ENCODE results near the gene CAT. TPM values are rescaled to one million over a fixed set of nuclear protein-coding genes. Genes with fewer than 3 reads are reported as not detected.

Gene CAT
- polyA plus RNA-seq, 1 of the 3 experiments (the other 2 are of a cell fraction), result 26.6 TPM

- no peak overlapping the region for H3K9ac ChIP-seq
- no peak for DNase-seq
- TF ChIP-seq RAD21 (IDR thresholded peaks at IDR 0.05; ENCODE audit: low read length), result no peak
- TF ChIP-seq USF1 (IDR thresholded peaks at IDR 0.05; ENCODE audit: borderline replicate concordance, low read depth), result no peak
- no peak for TF ChIP-seq ZBTB33 (IDR thresholded peaks at IDR 0.05; ENCODE audit: borderline replicate concordance, low read depth)
- TF ChIP-seq IRF3 (IDR thresholded peaks at IDR 0.05; ENCODE audit: low read depth, low read length), result no peak
- no peak for TF ChIP-seq FOXJ3 (CRISPR knock-in tag; IDR thresholded peaks at IDR 0.05)
- no peak for TF ChIP-seq YY1 (IDR thresholded peaks at IDR 0.05; ENCODE audit: low read depth)
- no peaks in the 10 kb centered on the region for H3K9me3 ChIP-seq
- no peaks in the 10 kb centered on the region; the same call in 1 of the 2 replicates for H3K27me3 ChIP-seq (ENCODE audit: insufficient read depth)
- H2AFZ ChIP-seq (ENCODE audit: low read depth), result no peak overlapping the region
- H3K4me2 ChIP-seq, result no peak overlapping the region
- no peaks in the 10 kb centered on the region for H3F3A ChIP-seq (replicated peaks; ENCODE audit: insufficient read depth)
- no peak overlapping the region for H3K4me3 ChIP-seq (ENCODE audit: low read depth in 2 of 2, low read length in 1 of 2)
- POLR2A ChIA-PET, result no interaction called here
- H4K20me1 ChIP-seq (ENCODE audit: insufficient read depth), result no peaks in the 10 kb centered on the region
- H3K9me2 ChIP-seq, result no peaks in the 10 kb centered on the region
- no peaks in the 10 kb centered on the region; a peak in 1 of 4 replicates for H3K4me1 ChIP-seq (ENCODE audit: control insufficient read depth in 1 of 2, insufficient read depth in 2 of 2, low read depth in 1 of 2, low read length in 1 of 2)
- WGBS (ENCODE audit: low lambda C conversion rate), result 58% methylated on average over 2 of the region's 2 CpGs
- CTCF ChIA-PET, result interaction anchor here (0.6 to 1.6 kb wide), 6 partner anchors 10 to 648 kb away, joined by 3 to 5 read pairs (median 3); no protein-coding TSS in a partner anchor
- no peaks in the 10 kb centered on the region for H3K79me2 ChIP-seq (ENCODE audit: insufficient read depth)
- H3K36me3 ChIP-seq (replicated peaks in 1 of 2; ENCODE audit: control insufficient read depth in 1 of 2, insufficient read depth in 2 of 2, low read length in 1 of 2), result no peaks in the 10 kb centered on the region
- H3K27ac ChIP-seq (ENCODE audit: low read depth in 2 of 2, low read length in 1 of 2), result no peak overlapping the region
Observed at GRCh38 chr11:34490304-34490703, 51.6 kb downstream of the CAT start.

- no peak overlapping the region for H3K4me2 ChIP-seq
- TF ChIP-seq RAD21 (IDR thresholded peaks at IDR 0.05; ENCODE audit: low read length) (peak; percentile 85), CTCF (IDR thresholded peaks at IDR 0.05) (peak; percentile 89), SMC3 (IDR thresholded peaks at IDR 0.05; ENCODE audit: low read depth, low read length) (peak; percentile 63), IRF3 (IDR thresholded peaks at IDR 0.05; ENCODE audit: low read depth, low read length) (no peak), FOXM1 (IDR thresholded peaks at IDR 0.05; ENCODE audit: low read depth) (no peak), POLR2AphosphoS5 (IDR thresholded peaks at IDR 0.05; ENCODE audit: low read depth, low read length) (no peak)
- ChIA-PET CTCF (interaction anchor here (0.6 to 4.1 kb wide), 63 partner anchors 8 to 899 kb away, joined by 3 to 68 read pairs (median 4); partner anchors contain the start of genes CAT and ELF5), POLR2A (no interaction called here)
- H3K4me3 ChIP-seq (ENCODE audit: low read depth in 2 of 2, low read length in 1 of 2), result no peak overlapping the region
- no peaks in the 10 kb centered on the region for H3K36me3 ChIP-seq (replicated peaks in 1 of 2; ENCODE audit: control insufficient read depth in 1 of 2, insufficient read depth in 2 of 2, low read length in 1 of 2)
- H3K27me3 ChIP-seq (ENCODE audit: insufficient read depth), result no peaks in the 10 kb centered on the region; the same call in 1 of the 2 replicates
- H3K27ac ChIP-seq (ENCODE audit: low read depth in 2 of 2, low read length in 1 of 2), result no peak overlapping the region
- H3K9me2 ChIP-seq, result no peaks in the 10 kb centered on the region
- H3K79me2 ChIP-seq (ENCODE audit: insufficient read depth), result no peaks in the 10 kb centered on the region
- H2AFZ ChIP-seq (ENCODE audit: low read depth), result peak overlapping the region; percentile 3; the same call in 1 of the 2 replicates
- no peaks in the 10 kb centered on the region; a peak in 1 of 4 replicates for H3K4me1 ChIP-seq (ENCODE audit: control insufficient read depth in 1 of 2, insufficient read depth in 2 of 2, low read depth in 1 of 2, low read length in 1 of 2)
- no peaks in the 10 kb centered on the region for H3F3A ChIP-seq (replicated peaks; ENCODE audit: insufficient read depth)
- DNase-seq, result peak; percentile 72
- H4K20me1 ChIP-seq (ENCODE audit: insufficient read depth), result no peaks in the 10 kb centered on the region
- H3K9me3 ChIP-seq, result no peaks in the 10 kb centered on the region
- WGBS (ENCODE audit: low lambda C conversion rate), result 45% methylated on average over 8 of the region's 8 CpGs
- no peak overlapping the region for H3K9ac ChIP-seq
Observed at GRCh38 chr11:34492806-34493414, 54.2 kb downstream of the CAT start.
